ENCODE results near the gene TPPP2. TPM values are rescaled to one million over a fixed set of nuclear protein-coding genes. Genes with fewer than 3 reads are reported as not detected.

Gene TPPP2
- total RNA-seq, 1 donor from 2014 or later = not detected

DNA sequence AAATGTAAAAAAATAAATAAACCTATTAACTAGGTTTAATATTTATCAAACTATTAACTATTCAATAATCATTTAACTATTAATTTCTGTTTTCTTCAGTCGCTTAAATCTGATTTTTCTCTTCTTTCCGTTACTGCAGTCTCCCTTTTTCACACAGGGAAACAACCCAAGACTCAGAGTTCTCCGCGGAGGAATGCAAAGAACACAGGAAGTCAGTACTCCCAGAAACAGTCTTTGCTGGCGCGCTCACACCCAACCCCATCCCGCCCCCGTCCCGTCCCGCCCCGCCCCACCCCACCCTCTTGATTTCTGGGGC, 40.6 kb upstream of the TPPP2 start:
- TF ChIP-seq, protein P1, sequence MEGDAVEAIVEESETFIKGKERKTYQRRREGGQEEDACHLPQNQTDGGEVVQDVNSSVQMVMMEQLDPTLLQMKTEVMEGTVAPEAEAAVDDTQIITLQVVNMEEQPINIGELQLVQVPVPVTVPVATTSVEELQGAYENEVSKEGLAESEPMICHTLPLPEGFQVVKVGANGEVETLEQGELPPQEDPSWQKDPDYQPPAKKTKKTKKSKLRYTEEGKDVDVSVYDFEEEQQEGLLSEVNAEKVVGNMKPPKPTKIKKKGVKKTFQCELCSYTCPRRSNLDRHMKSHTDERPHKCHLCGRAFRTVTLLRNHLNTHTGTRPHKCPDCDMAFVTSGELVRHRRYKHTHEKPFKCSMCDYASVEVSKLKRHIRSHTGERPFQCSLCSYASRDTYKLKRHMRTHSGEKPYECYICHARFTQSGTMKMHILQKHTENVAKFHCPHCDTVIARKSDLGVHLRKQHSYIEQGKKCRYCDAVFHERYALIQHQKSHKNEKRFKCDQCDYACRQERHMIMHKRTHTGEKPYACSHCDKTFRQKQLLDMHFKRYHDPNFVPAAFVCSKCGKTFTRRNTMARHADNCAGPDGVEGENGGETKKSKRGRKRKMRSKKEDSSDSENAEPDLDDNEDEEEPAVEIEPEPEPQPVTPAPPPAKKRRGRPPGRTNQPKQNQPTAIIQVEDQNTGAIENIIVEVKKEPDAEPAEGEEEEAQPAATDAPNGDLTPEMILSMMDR (IDR thresholded peaks at IDR 0.05; ENCODE audit: insufficient read depth, low read length, poor library complexity, severe bottlenecking) = no peak
- H3K36me3 ChIP-seq (ENCODE audit: control insufficient read depth, insufficient read depth, low read length) = peaks cover 3% of the 10 kb centered on the region
- no peaks in the 10 kb centered on the region for H3K27me3 ChIP-seq (ENCODE audit: control insufficient read depth, insufficient read depth, low read length)
- no peak for DNase-seq (ENCODE audit: low read depth)
- H3K4me3 ChIP-seq (ENCODE audit: low read depth, low read length) = peak overlapping the region; percentile 11

DNA sequence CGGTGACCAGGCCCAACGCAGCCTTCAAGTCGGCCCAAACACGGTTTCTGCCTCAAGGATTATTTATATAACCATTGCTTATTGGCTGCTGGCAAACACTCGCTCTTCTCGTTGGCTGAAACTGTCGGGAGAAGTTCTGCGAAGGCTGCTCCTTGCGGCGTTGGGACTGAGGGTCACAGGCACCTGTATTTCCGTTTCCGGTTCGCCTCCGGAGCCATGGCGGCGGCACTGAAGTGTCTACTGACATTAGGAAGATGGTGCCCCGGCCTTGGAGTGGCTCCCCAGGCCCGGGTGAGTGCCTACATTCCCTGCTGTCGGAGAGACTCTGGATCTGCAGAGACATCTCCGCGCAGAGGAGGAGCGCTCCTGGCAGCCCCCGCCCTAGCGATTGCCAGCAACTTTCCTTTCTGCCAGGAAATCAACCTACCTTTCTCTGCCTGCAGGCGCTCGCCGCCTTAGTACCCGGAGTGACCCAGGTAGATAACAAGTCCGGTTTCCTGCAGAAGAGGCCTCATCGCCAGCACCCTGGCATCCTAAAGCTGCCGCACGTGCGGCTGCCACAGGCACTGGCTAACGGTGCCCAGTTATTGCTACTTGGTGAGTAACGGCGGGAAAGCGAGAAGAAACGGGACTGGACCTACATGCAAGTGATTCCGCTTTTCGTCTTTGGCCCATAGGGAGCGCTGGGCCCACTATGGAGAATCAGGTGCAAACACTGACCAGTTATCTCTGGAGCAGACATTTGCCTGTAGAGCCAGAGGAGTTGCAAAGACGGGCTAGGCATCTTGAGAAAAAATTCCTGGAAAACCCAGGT, 40.0 kb upstream of the TPPP2 start, which contains the start of gene METTL17:
METTL17 (plus strand) TSS at position 194 of the 814 bp plus-strand sequence; CDS start at position 217, 23 bp downstream.
- Histone ChIP-seq H3K27me3 (ENCODE audit: control insufficient read depth, insufficient read depth, low read length) (no peaks in the 10 kb centered on the region), H3K36me3 (ENCODE audit: control insufficient read depth, insufficient read depth, low read length) (peaks cover 3% of the 10 kb centered on the region), H3K4me3 (ENCODE audit: low read depth, low read length) (peak within 1 kb of the TSS; percentile 79)
- TF ChIP-seq, protein P1 (IDR thresholded peaks at IDR 0.05; ENCODE audit: insufficient read depth, low read length, poor library complexity, severe bottlenecking) = peak; percentile 67
- DNase-seq (ENCODE audit: low read depth) = peak; percentile 92

DNA sequence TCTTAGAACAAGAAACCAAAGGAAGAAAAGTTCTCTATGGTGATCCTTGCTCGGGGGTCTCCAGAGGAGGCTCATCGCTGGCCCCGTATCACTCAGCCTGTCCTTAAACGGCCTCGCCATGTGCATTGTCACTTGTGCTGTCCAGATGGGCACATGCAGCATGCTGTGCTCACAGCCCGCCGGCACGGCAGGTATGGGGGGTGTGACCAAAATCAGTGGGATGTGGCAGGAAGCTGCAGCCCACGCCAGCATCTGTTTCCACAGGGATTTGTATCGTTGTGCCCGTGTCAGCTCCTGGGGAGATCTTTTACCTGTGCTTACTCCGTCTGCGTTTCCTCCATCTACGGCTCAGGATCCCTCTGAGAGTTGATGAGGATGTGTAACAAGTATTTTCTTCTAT, 33.5 kb upstream of the TPPP2 start:
- Histone ChIP-seq H3K27me3 (ENCODE audit: control insufficient read depth, insufficient read depth, low read length) (no peaks in the 10 kb centered on the region), H3K36me3 (ENCODE audit: control insufficient read depth, insufficient read depth, low read length) (peaks cover 8% of the 10 kb centered on the region), H3K4me3 (ENCODE audit: low read depth, low read length) (no peak overlapping the region)
- DNase-seq (ENCODE audit: low read depth) = no peak
- TF ChIP-seq, protein P1 (IDR thresholded peaks at IDR 0.05; ENCODE audit: insufficient read depth, low read length, poor library complexity, severe bottlenecking) = no peak

DNA sequence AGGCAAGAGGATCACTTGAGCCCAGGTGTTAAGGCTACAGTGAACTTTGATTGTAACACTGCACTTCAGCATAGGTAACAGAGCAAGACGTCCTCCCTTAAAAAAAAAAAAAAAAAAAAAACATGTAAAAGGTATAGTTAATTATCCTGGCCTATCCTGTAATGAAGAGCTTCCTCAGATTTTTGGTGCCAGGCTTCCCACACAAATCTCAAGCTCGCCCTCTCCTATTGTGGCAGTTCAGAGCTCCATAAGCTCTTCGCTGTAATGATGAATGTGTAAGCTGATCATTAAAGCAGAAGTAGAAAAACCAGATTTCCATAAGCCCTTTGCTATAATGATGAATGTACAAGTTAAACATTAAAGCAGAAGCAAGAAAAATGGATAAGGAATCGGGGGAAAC, 32.9 kb upstream of the TPPP2 start:
- Histone ChIP-seq H3K36me3 (ENCODE audit: control insufficient read depth, insufficient read depth, low read length) (peaks cover 6% of the 10 kb centered on the region), H3K4me3 (ENCODE audit: low read depth, low read length) (no peak overlapping the region), H3K27me3 (ENCODE audit: control insufficient read depth, insufficient read depth, low read length) (no peaks in the 10 kb centered on the region)
- DNase-seq (ENCODE audit: low read depth) = no peak
- TF ChIP-seq, protein P1 (IDR thresholded peaks at IDR 0.05; ENCODE audit: insufficient read depth, low read length, poor library complexity, severe bottlenecking) = no peak

DNA sequence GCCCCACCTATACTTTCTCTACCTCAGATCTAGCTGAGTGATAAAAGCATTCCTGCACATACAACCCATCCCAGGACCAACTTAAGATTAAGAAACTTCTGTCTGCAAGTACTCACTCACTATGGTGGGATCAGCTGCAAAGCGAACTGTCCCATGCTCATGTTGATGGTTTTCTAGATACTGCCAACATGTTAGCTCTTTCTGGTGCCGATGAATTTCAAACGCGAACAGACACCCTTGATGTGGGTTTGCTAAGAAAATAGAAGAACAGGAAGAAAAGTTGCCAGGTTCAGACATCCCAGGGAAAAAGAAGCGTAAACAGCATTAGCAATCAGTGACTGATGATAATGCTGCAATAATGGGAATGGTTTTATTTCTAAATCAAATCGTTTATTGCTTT, 32.5 kb upstream of the TPPP2 start:
- TF ChIP-seq, protein P1 (IDR thresholded peaks at IDR 0.05; ENCODE audit: insufficient read depth, low read length, poor library complexity, severe bottlenecking) = no peak
- DNase-seq (ENCODE audit: low read depth) = no peak
- Histone ChIP-seq H3K4me3 (ENCODE audit: low read depth, low read length) (no peak overlapping the region), H3K27me3 (ENCODE audit: control insufficient read depth, insufficient read depth, low read length) (no peaks in the 10 kb centered on the region), H3K36me3 (ENCODE audit: control insufficient read depth, insufficient read depth, low read length) (peaks cover 4% of the 10 kb centered on the region)

DNA sequence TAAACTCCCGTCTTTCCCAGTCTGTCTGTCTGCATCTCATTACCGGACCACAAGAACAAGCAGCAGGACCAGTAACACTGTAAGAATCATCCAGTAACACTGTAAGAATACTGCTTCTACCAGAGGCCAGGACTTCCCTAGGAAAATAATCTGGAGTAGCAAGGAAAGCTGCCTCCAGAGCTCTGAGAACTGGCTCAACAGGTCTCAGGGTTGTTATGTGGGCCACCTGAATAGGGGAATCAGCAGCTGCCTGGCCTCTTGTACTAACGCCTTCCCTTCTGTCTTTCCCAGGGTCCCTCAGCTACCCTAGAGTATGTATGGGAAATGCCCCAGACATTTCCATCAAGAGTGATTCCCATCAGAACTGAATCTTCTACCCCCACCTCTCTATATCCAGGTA, 31.9 kb upstream of the TPPP2 start:
- no peaks in the 10 kb centered on the region for H3K27me3 ChIP-seq (ENCODE audit: control insufficient read depth, insufficient read depth, low read length)
- no peak for DNase-seq (ENCODE audit: low read depth)
- H3K36me3 ChIP-seq (ENCODE audit: control insufficient read depth, insufficient read depth, low read length) = peaks cover 4% of the 10 kb centered on the region
- TF ChIP-seq, protein P1 (IDR thresholded peaks at IDR 0.05; ENCODE audit: insufficient read depth, low read length, poor library complexity, severe bottlenecking) = no peak
- H3K4me3 ChIP-seq (ENCODE audit: low read depth, low read length) = no peak overlapping the region
